HepG2 (cell line): Measurements from ENCODE around the gene FAM193A.

ENCODE experiments used
- BHLHE40 ChIP-seq: IDR thresholded peaks from 2 replicates; pipeline ENCODE4 v1.6.1; 2011; ENCODE audit warnings: low read length, improper control_type of control experiment
- POLR2AphosphoS5 ChIP-seq: IDR thresholded peaks from 2 replicates; pipeline ENCODE4 v1.6.1; 2012; ENCODE audit warnings: low read depth, low read length
- TCF7 ChIP-seq: sonication (generic); IDR thresholded peaks from 2 replicates; pipeline ENCODE4 v1.6.1; 2016; ENCODE audit warnings: antibody characterized with exemption, low read depth

DNA sequence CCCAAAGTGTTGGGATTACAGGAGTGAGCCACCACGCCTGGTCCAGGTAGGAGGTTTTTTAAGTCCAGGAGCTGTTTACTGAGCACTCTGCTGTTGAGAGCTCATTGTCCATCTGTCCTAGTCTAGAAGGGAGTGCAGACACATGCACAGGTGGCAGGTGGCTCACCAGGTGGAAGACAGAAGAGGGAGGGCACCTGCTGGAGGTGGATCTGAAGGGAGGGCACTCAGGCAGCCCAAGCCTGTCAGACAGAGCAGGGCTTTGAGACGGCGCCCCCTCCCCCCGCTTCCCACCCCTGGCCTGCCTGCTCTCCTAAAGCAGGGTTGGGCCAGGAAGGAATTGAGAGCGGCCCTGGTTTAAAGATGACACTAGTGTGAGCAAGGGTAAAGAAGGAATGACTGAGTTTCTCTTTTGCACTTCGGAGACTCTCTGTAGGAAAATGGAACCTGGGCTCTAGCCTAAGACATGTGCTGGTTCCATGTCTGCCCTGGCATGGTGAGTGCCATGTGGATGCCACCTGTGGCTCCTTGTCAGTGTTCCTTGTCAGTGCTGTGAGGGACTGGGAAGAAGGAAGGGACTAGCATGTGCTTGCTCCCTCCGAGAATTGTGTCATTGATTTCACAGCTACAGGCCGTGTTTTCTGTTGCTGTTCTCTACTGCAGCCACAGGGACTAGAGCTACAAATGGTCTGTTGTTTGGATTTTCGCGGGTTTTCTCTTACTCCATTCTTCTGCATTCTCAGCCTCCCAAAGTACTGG, 111.1 kb downstream of the FAM193A start:
- TF ChIP-seq TCF7 (no peak), POLR2AphosphoS5 (no peak), BHLHE40 (no peak)
